GM12865 (cell line): ENCODE measurements around the gene ZCCHC24.

ENCODE experiments used
- DNase-seq: peaks from one replicate; pipeline ENCODE4 v3.0.0; 2010; ENCODE audit warnings: low read depth
- H3K4me3 ChIP-seq: 2 replicates; pipeline ENCODE4 v1.5.1; 2011; ENCODE audit warnings: mild to moderate bottlenecking, low read depth, low read length, control low read depth
- TF ChIP-seq, protein P1 (sequence below): IDR thresholded peaks from 2 replicates; pipeline ENCODE4 v1.5.1; 2011; ENCODE audit warnings: low read length, control low read depth, low read depth, inconsistent platforms; ENCODE audit not compliant: insufficient read depth; ENCODE audit errors: missing control alignments

The ZCCHC24 gene

DNA sequence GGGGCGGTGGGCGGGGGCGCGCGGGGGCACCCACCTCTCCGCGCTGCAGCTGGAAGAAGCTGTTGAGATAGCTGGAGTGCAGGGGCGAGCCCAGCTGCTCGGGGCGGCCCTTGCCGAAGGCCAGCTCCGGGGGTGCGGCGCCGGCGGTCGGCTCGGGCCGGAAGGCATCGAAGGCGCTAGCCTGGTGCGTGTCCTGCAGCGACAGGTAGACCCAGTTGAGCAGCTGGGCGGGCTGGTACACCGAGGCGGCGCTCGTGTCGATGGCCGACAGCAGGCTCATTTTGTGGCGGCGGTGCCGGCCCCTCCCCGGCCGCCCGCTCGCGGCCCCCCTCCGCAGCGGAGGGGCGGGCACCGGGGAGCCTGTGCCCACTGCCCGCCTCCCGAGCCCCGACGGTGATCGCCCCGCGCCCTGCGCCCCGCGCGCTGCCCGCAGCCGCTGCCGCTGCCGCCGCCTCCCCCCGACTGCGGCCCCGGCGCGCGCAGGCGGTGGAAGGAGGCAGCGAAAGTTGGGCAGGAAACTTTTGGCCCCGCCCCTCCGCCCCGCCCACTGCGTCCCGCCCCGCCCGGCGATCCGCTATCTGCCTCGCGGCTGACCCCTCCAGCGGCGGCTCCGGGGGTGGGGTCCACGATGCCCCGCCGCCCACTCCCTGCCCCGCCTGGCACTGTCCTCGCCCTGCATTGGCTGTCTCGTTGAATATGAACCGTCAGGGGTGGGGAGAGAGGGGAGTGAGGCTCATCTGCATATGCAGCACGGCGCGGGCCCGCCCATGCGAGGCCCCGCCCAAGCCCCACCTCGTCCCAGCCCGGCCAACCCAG is at the start of gene ZCCHC24:
Gene ZCCHC24 (minus strand): TSS at position 464 of the 816 bp plus-strand sequence. CDS start 184 bp downstream, at position 280.
- TF ChIP-seq, protein P1, sequence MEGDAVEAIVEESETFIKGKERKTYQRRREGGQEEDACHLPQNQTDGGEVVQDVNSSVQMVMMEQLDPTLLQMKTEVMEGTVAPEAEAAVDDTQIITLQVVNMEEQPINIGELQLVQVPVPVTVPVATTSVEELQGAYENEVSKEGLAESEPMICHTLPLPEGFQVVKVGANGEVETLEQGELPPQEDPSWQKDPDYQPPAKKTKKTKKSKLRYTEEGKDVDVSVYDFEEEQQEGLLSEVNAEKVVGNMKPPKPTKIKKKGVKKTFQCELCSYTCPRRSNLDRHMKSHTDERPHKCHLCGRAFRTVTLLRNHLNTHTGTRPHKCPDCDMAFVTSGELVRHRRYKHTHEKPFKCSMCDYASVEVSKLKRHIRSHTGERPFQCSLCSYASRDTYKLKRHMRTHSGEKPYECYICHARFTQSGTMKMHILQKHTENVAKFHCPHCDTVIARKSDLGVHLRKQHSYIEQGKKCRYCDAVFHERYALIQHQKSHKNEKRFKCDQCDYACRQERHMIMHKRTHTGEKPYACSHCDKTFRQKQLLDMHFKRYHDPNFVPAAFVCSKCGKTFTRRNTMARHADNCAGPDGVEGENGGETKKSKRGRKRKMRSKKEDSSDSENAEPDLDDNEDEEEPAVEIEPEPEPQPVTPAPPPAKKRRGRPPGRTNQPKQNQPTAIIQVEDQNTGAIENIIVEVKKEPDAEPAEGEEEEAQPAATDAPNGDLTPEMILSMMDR: no peak
- DNase-seq: peak; percentile 96

DNA sequence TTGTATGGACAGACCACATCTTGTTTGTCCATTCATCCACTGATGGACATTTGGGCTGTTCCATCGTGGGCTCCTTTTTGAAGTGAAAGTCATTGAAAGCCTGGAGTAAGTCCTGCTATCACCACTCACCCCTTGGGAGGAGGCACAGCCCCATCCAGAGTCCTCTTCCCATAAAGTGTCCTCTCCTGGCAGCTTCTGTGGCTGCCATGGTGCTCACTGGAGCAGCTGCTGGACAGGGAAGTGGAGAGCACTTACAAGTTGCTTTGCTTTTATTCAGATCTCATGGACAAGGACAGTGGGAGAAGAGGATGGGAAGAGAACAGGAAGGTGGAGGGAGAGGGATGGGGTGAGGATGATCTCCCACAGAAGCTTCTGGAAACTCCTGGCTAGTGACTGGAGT is 48.4 kb upstream of the ZCCHC24 start:
- TF ChIP-seq, protein P1: no peak
- no peak for DNase-seq
- no peak overlapping the region for H3K4me3 ChIP-seq

More for the DNA sequence above, at the start of gene ZCCHC24:
- H3K4me3 ChIP-seq: peak within 1 kb of the TSS; percentile 55

DNA sequence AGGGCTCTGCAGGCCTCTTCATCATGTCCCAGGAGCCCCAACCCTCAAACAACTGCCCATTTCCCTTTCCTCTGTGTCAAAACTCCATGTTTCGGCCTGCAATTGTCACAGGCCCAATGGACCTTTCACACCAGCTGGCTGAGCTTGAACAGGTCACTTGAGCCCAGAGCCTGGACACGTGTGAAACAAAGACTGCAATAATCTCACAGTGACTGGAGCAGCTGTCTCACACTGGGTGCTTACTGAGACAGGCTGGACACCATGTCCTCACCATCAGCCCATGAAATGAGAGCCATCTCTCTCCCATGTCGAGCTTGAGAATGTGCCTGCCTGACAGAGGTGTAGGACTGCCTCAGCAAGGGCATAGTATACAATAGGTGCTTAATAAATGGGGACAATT is 47.4 kb upstream of the ZCCHC24 start:
- DNase-seq: no peak
- TF ChIP-seq, protein P1: no peak
- H3K4me3 ChIP-seq: no peak overlapping the region

DNA sequence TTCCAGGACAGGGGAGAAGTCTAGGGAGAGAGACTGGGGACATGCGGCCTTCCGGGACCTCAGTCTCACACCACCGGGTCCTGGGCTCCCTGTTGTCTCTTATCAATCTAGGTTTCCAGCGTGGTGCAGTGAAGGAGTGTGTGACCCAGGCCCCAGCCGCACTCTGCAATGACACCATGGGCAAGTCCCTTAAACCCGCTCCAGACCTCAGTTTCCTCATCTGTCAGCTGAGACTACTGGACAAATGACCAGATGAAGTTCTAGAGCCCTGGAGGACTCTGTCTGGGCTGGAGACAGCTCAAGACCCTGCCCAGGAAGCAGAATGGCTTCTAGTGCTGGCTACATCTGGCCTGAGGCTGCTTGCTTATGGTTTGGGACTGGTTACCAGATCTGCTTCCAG is 46.8 kb upstream of the ZCCHC24 start:
- TF ChIP-seq, protein P1: no peak
- H3K4me3 ChIP-seq: no peak overlapping the region
- no peak for DNase-seq

DNA sequence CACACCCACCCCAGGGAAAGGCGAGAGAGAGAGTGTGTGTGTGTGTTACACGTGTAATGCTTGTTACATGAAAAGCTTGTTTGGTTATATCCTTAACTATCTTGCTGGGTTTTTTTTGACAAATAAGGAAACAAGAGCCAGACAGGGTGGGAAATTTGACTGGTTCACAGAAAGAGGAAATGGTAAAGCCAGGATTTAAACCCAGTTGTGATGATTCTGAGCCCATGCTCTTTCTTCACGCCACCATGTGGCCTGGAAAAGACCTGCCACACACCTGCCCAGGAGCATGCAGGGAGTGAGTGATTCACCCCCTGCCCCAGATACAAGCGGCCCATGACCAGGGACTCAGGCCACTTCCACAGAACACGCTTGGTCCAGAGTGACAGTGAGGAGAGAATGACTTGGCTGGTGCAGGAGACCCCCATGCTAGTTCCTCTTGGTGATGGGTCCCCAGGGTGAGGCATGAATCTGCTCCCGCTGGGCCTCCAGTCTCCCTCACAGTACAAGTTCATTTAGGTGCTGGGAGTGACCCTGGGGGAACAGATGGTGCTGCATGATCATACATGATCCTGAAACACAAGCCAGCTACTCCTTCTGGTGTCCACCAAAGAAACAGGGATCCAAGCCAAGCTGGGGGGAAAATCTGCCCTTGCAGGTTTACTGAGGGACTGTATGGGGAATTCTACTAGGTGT is 45.9 kb upstream of the ZCCHC24 start:
- TF ChIP-seq, protein P1: peak; percentile 21
- peak; percentile 29 for DNase-seq
- H3K4me3 ChIP-seq: no peak overlapping the region

DNA sequence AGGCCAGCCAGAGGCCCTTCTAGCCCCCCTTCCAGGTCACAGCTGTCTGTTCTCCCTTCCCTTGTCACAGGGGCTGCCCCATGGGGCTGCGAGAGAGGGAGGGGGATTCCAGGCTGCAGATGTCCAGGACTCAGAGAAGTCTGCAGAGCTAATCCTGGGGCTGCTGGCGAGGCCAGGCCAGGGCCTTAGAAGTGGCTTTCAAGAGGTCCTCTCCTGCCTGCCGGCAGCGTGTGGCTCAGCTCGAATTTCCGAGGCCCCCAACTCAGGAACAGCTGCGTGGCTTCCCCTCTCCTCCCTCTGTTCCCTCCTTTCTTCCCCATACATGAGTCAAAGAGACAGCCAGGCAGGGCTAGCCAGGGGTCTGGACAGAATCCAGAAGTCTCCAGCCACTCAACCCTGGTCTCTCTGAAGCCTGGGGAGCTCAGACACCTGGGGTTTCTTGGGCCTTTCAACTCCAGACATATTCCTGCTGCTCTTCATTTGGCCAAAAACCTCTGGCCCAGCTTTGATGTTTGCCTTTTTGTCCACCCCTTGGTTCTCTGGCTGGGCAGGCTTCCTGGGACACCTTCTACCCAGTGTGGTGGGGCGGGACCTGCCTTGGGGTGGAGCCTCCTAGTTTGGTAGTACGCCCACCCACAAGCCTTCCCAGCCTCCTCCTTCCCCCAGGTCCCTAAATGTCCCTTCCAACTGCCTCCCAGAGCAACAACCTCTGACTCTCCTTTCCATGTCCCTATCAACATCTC is 45.1 kb upstream of the ZCCHC24 start:
- no peak overlapping the region for H3K4me3 ChIP-seq
- TF ChIP-seq, protein P1: no peak
- no peak for DNase-seq
